IMR-90 (cell line): Measurements from ENCODE around the gene S1PR3.

Experiments used
- FOS ChIP-seq: fragments of 150-350 bp; IDR thresholded peaks from 2 replicates; pipeline ENCODE4 v1.6.1; 2016; ENCODE audit warnings: low read depth, low read length
- MAFK ChIP-seq: IDR thresholded peaks from 2 replicates; pipeline ENCODE4 v1.6.1; 2012; ENCODE audit warnings: low read depth, low read length, improper control_type of control experiment
- NFE2L2 ChIP-seq: fragments of 150-350 bp; IDR thresholded peaks from 2 replicates; pipeline ENCODE4 v1.6.1; 2016; ENCODE audit warnings: low read depth, mild to moderate bottlenecking, low read length
- POLR2A ChIP-seq: IDR thresholded peaks from 2 replicates; pipeline ENCODE4 v1.6.1; 2012; ENCODE audit warnings: mild to moderate bottlenecking, low read depth, low read length
- RAD21 ChIP-seq: IDR thresholded peaks from 2 replicates; pipeline ENCODE4 v1.6.1; 2012; ENCODE audit warnings: low read length, improper control_type of control experiment
- RFX5 ChIP-seq: IDR thresholded peaks from 2 replicates; pipeline ENCODE4 v1.8.0; 2012; ENCODE audit warnings: low read depth, mild to moderate bottlenecking, low read length, moderate library complexity
- TF ChIP-seq, protein P1 (sequence below): conservative IDR thresholded peaks from 2 replicates; pipeline ENCODE4 v1.5.1; 2012; ENCODE audit warnings: mild to moderate bottlenecking, low read depth, low read length, improper control_type of control experiment

GRCh38 chr9:88973281-88974045, 17.8 kb upstream of the S1PR3 start:
- no peak for TF ChIP-seq NFE2L2
- no peak for TF ChIP-seq POLR2A
- TF ChIP-seq, protein P1, sequence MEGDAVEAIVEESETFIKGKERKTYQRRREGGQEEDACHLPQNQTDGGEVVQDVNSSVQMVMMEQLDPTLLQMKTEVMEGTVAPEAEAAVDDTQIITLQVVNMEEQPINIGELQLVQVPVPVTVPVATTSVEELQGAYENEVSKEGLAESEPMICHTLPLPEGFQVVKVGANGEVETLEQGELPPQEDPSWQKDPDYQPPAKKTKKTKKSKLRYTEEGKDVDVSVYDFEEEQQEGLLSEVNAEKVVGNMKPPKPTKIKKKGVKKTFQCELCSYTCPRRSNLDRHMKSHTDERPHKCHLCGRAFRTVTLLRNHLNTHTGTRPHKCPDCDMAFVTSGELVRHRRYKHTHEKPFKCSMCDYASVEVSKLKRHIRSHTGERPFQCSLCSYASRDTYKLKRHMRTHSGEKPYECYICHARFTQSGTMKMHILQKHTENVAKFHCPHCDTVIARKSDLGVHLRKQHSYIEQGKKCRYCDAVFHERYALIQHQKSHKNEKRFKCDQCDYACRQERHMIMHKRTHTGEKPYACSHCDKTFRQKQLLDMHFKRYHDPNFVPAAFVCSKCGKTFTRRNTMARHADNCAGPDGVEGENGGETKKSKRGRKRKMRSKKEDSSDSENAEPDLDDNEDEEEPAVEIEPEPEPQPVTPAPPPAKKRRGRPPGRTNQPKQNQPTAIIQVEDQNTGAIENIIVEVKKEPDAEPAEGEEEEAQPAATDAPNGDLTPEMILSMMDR = no peak
- TF ChIP-seq FOS = no peak
- TF ChIP-seq RAD21 = no peak
- no peak for TF ChIP-seq RFX5
- no peak for TF ChIP-seq MAFK
